DMS114 treated with DMSO at 0.1 percent for 48 hours (cell line): ENCODE measurements around the gene P2RY14.

Experiments used
- DNase-seq: peaks from one replicate; lab custom pipeline; 2025; ENCODE audit not compliant: unreplicated experiment; lab: John Stamatoyannopoulos, UW

P2RY14 gene

GRCh38 chr3:151218136-151218535 lies 60.2 kb downstream of the P2RY14 start:
- no peak for DNase-seq

GRCh38 chr3:151216641-151217607 lies 61.4 kb downstream of the P2RY14 start:
- no peak for DNase-seq

GRCh38 chr3:151214459-151214858 lies 63.9 kb downstream of the P2RY14 start:
- no peak for DNase-seq

GRCh38 chr3:151213881-151214280 lies 64.5 kb downstream of the P2RY14 start:
- DNase-seq, result no peak

GRCh38 chr3:151213151-151213550 lies 65.2 kb downstream of the P2RY14 start:
- no peak for DNase-seq

GRCh38 chr3:151210676-151211381 lies 67.5 kb downstream of the P2RY14 start:
- DNase-seq, result no peak

GRCh38 chr3:151209654-151210053 lies 68.7 kb downstream of the P2RY14 start:
- DNase-seq, result no peak

GRCh38 chr3:151206201-151206600 lies 72.1 kb downstream of the P2RY14 start:
- DNase-seq, result no peak

- no peak for DNase-seq
These were observed 72.9 kb downstream of the P2RY14 start for GRCh38 chr3:151205482-151205881.

- no peak for DNase-seq
These were observed 73.6 kb downstream of the P2RY14 start for GRCh38 chr3:151204530-151205402.

- DNase-seq, result no peak
These were observed 75.3 kb downstream of the P2RY14 start, which contains the start of gene GPR171 for GRCh38 chr3:151203051-151203420. Gene GPR171, minus strand, starts transcription at chr3:151203216. Its CDS starts 3,830 bp downstream, at chr3:151199386.

- no peak for DNase-seq
These were observed 77.2 kb downstream of the P2RY14 start for GRCh38 chr3:151201051-151201730.

- DNase-seq, result no peak
These were observed 77.8 kb downstream of the P2RY14 start for GRCh38 chr3:151200586-151200985.

GRCh38 chr3:151199554-151200438 lies 78.5 kb downstream of the P2RY14 start:
- DNase-seq, result no peak

GRCh38 chr3:151198849-151199248 lies 79.5 kb downstream of the P2RY14 start:
- DNase-seq, result no peak

- DNase-seq, result no peak
These were observed 80.2 kb downstream of the P2RY14 start for GRCh38 chr3:151197981-151198767.

- DNase-seq, result no peak
These were observed 81.1 kb downstream of the P2RY14 start for GRCh38 chr3:151197228-151197627.

- DNase-seq, result no peak
These were observed 81.9 kb downstream of the P2RY14 start for GRCh38 chr3:151196434-151196833.

GRCh38 chr3:151195826-151196225 lies 82.5 kb downstream of the P2RY14 start:
- no peak for DNase-seq
